GM12878 (cell line): ENCODE data around the gene UEVLD. TPM values are rescaled to one million over a fixed set of nuclear protein-coding genes. Genes with fewer than 3 reads are reported as not detected.

Experiments
- ATF2 ChIP-seq: IDR thresholded peaks from 2 replicates; pipeline ENCODE4 v1.6.1; 2012; ENCODE audit warnings: low read length, inconsistent platforms
- E4F1 ChIP-seq: fragments of 450-650 bp; IDR thresholded peaks from 2 replicates; pipeline ENCODE4 v1.6.1; 2018; ENCODE audit warnings: borderline replicate concordance, mild to moderate bottlenecking; ENCODE audit not compliant: partially characterized antibody
- NRF1 ChIP-seq: conservative IDR thresholded peaks from 2 replicates; pipeline ENCODE4 v1.6.1; 2011; ENCODE audit warnings: mild to moderate bottlenecking, low read depth, low read length, improper control_type of control experiment
- POLR2A ChIP-seq: IDR thresholded peaks from 2 replicates; pipeline ENCODE4 v1.6.1; 2011; ENCODE audit warnings: low read depth, mild to moderate bottlenecking, low read length
- REST ChIP-seq: IDR thresholded peaks from 2 replicates; pipeline ENCODE4 v1.6.1; 2012; ENCODE audit warnings: mild to moderate bottlenecking, low read depth, low read length
- SIN3A ChIP-seq: IDR thresholded peaks from 2 replicates; pipeline ENCODE4 v1.6.1; 2012; ENCODE audit warnings: low read depth, low read length, improper control_type of control experiment
- SKIL ChIP-seq: fragments of 450-650 bp; IDR thresholded peaks from 2 replicates; pipeline ENCODE4 v1.6.1; 2017; ENCODE audit warnings: mild to moderate bottlenecking, low read depth, inconsistent platforms; ENCODE audit not compliant: poor library complexity, severe bottlenecking
- TCF12 ChIP-seq: IDR thresholded peaks from 2 replicates; pipeline ENCODE4 v1.6.1; 2011; ENCODE audit warnings: low read depth, mild to moderate bottlenecking, low read length
- ZNF592 ChIP-seq: fragments of 450-650 bp; IDR thresholded peaks from 2 replicates; pipeline ENCODE4 v1.6.1; 2017; ENCODE audit warnings: mild to moderate bottlenecking, moderate library complexity
- polyA plus RNA-seq, 11 experiments: library from polyadenylated mRNA; depleted of rRNA in 4 of 11; unstranded in 6 of 11; stranded (reverse) in 5 of 11; fragments of >200 nt; fragmentation: Nextera tagmentation in 4 of 11; fragmentation: Illumina TruSeq in 1 of 11; extraction: Ambion mirVana in 4 of 11; extraction: Trizol in 1 of 11; gene quantifications; 1 replicate in 1 of 11; 2 replicates in 10 of 11; pipeline versions ENCODE4 v1.2.1 to v1.2.3, GENCODE V29; 2011 to 2016; ENCODE audit warnings: inconsistent platforms in 2 of 11, missing spikeins in 2 of 11, low read depth in 1 of 11
- total RNA-seq, 4 experiments: library from RNA; depleted of rRNA in 3 of 4; stranded (reverse); fragments of >200 nt in 3 of 4; fragmentation: Illumina TruSeq in 1 of 4; extraction: Trizol in 1 of 4; gene quantifications; 2 replicates each; pipeline versions ENCODE4 v1.2.1 to v1.2.3, GENCODE V29; 2013 to 2021

UEVLD gene
- total and polyA plus RNA-seq, 10 of the 15 experiments (the other 5 are each of a cell fraction or from before 2014, with no cell fraction given): 6.5 to 16.3 (median 13.4) TPM

- 0 out of 2 replicates have a peak, but pooled peaks have one; percentile 44 for TF ChIP-seq ZNF592
- TF ChIP-seq SIN3A: no peak
- TF ChIP-seq TCF12: no peak; the same call in 1 of the 2 replicates
- TF ChIP-seq SKIL: no peak
- TF ChIP-seq E4F1: peak; percentile 56
- no peak for TF ChIP-seq REST
- TF ChIP-seq POLR2A: peak; percentile 85
- no peak for TF ChIP-seq NRF1
- TF ChIP-seq ATF2: no peak
Measured at GRCh38 chr11:18588297-18589252, at the start of gene UEVLD (continued).
